Peyer's patch (tissue), 4 donors: ENCODE measurements around the gene GPR146.
"Not testable (repeated sequence)": the region's sequence is repeated elsewhere in the genome, so short reads cannot be mapped to it uniquely, and the experiment has no call there.

ENCODE experiments used
- POLR2A ChIP-seq, 2 donors: fragments of 450-650 bp; IDR thresholded peaks; one replicate each; pipeline ENCODE4 v1.5.1; 2017; ENCODE audit warnings: antibody characterized with exemption in 2 of 2, mild to moderate bottlenecking in 2 of 2, moderate library complexity in 2 of 2
- TF ChIP-seq, protein P1 (sequence below), 6 experiments: fragments of 450-650 bp in 4 of 6; fragments of 200-600 bp in 2 of 6; sonication (generic) in 1 of 6; IDR thresholded peaks; one replicate each; pipeline ENCODE4 v1.5.1; 2017 to 2019; ENCODE audit warnings: antibody characterized with exemption in 6 of 6, mild to moderate bottlenecking in 3 of 6, moderate library complexity in 1 of 6

DNA sequence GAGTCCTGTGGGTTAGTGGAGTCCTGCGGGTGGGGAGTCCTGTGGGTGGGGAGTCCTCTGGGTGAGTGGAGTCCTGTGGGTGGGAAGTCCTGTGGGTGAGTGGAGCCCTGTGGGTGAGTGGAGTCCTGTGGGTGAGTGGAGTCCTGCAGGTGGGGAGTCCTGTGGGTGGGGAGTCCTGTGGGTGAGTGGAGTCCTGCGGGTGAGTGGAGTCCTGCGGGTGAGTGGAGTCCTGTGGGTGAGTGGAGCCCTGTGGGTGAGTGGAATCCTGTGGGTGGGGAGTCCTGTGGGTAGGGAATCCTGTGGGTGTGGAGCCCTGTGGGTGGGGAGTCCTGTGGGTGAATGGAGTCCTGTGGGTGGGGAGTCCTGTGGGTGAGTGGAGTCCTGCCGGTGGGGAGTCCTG, 42.3 kb upstream of the GPR146 start:
- not testable (repeated sequence) for TF ChIP-seq POLR2A (IDR thresholded peaks at IDR 0.05)
- TF ChIP-seq, protein P1, sequence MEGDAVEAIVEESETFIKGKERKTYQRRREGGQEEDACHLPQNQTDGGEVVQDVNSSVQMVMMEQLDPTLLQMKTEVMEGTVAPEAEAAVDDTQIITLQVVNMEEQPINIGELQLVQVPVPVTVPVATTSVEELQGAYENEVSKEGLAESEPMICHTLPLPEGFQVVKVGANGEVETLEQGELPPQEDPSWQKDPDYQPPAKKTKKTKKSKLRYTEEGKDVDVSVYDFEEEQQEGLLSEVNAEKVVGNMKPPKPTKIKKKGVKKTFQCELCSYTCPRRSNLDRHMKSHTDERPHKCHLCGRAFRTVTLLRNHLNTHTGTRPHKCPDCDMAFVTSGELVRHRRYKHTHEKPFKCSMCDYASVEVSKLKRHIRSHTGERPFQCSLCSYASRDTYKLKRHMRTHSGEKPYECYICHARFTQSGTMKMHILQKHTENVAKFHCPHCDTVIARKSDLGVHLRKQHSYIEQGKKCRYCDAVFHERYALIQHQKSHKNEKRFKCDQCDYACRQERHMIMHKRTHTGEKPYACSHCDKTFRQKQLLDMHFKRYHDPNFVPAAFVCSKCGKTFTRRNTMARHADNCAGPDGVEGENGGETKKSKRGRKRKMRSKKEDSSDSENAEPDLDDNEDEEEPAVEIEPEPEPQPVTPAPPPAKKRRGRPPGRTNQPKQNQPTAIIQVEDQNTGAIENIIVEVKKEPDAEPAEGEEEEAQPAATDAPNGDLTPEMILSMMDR (IDR thresholded peaks at IDR 0.05), result not testable (repeated sequence)
